Measurements from ENCODE around the gene KLF16.

The KLF16 gene

GRCh38 chr19:1856698-1857603 lies 6.4 kb downstream of the KLF16 start:
- Histone ChIP-seq H3K4me1 (ENCODE audit: control insufficient read depth, low read depth, low read length) (peaks cover 21% of the 10 kb centered on the region), H2BK120ac (ENCODE audit: low read depth, low read length) (no peak overlapping the region), H3K4me2 (ENCODE audit: low read length) (peak overlapping the region; percentile 86), H3K27ac (ENCODE audit: low read depth, low read length) (peak overlapping the region; percentile 21), H3K4ac (ENCODE audit: low read depth, low read length) (peak overlapping the region; percentile 4), H3K23ac (ENCODE audit: low read length) (peak overlapping the region; percentile 100), H3K4me3 (ENCODE audit: low read length) (peak overlapping the region; percentile 30), H3K27me3 (ENCODE audit: insufficient read depth, low read length, poor library complexity) (no peaks in the 10 kb centered on the region), H3K56ac (ENCODE audit: low read length) (peak overlapping the region; percentile 93), H3K79me2 (ENCODE audit: control insufficient read depth, insufficient read depth, low read length) (peaks cover 59% of the 10 kb centered on the region), H4K5ac (ENCODE audit: low read length) (no peak overlapping the region), H3K18ac (ENCODE audit: low read length) (peak overlapping the region; percentile 23), H3K79me1 (ENCODE audit: low read length) (peaks cover 20% of the 10 kb centered on the region), H2AK5ac (ENCODE audit: low read length) (peak overlapping the region; percentile 2), H2BK5ac (ENCODE audit: low read length) (no peak overlapping the region), H4K8ac (ENCODE audit: low read depth, low read length) (no peak overlapping the region), H2BK15ac (replicated peaks; ENCODE audit: low read depth) (no peak overlapping the region), H3K36me3 (ENCODE audit: control insufficient read depth, insufficient read depth, low read length) (no peaks in the 10 kb centered on the region), H3K9ac (ENCODE audit: low read length) (peak overlapping the region; percentile 75)
- WGBS (ENCODE audit: extremely low coverage, insufficient coverage, low lambda C conversion rate) = no CpG with 5 or more reads among the region's 73 CpGs
- peak; percentile 86 for DNase-seq

GRCh38 chr19:1856345-1856697 lies 7.1 kb downstream of the KLF16 start:
- Histone ChIP-seq H2BK120ac (ENCODE audit: low read depth, low read length) (no peak overlapping the region), H3K56ac (ENCODE audit: low read length) (peak overlapping the region; percentile 93), H3K9ac (ENCODE audit: low read length) (peak overlapping the region; percentile 61), H4K5ac (ENCODE audit: low read length) (no peak overlapping the region), H4K8ac (ENCODE audit: low read depth, low read length) (no peak overlapping the region), H2AK5ac (ENCODE audit: low read length) (peak overlapping the region; percentile 2), H3K27ac (ENCODE audit: low read depth, low read length) (no peak overlapping the region), H3K4me3 (ENCODE audit: low read length) (no peak overlapping the region), H3K4me1 (ENCODE audit: control insufficient read depth, low read depth, low read length) (peaks cover 20% of the 10 kb centered on the region), H3K4me2 (ENCODE audit: low read length) (peak overlapping the region; percentile 57), H3K36me3 (ENCODE audit: control insufficient read depth, insufficient read depth, low read length) (no peaks in the 10 kb centered on the region), H3K18ac (ENCODE audit: low read length) (peak overlapping the region; percentile 1), H3K79me1 (ENCODE audit: low read length) (peaks cover 19% of the 10 kb centered on the region), H2BK5ac (ENCODE audit: low read length) (no peak overlapping the region), H3K27me3 (ENCODE audit: insufficient read depth, low read length, poor library complexity) (no peaks in the 10 kb centered on the region), H3K79me2 (ENCODE audit: control insufficient read depth, insufficient read depth, low read length) (peaks cover 52% of the 10 kb centered on the region), H3K4ac (ENCODE audit: low read depth, low read length) (no peak overlapping the region), H2BK15ac (replicated peaks; ENCODE audit: low read depth) (no peak overlapping the region), H3K23ac (ENCODE audit: low read length) (peak overlapping the region; percentile 100)
- no peak for DNase-seq
- WGBS (ENCODE audit: extremely low coverage, insufficient coverage, low lambda C conversion rate) = no CpG with 5 or more reads among the region's 6 CpGs

DNA sequence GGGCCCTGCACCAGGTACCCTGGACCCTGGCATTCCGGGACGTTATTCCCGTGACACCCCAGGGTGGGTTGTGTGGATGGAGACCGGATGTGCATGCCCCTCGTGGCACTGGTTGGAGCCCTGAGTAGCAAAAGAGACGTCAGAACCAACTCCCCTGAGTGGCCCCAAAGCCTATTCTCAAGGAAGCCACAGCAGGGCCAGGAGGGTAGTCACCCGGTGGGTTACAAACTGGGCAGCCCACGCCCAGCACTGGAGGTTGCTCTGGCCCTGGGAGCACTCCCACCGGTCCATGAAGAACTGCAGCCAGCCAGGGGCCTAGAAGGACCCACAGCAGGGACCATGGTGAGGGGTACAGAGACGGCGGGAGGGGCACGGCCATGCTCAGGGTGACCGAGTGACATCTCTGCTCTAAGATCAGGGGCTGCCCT lies 7.5 kb downstream of the KLF16 start:
- no CpG with 5 or more reads among the region's 13 CpGs for WGBS (ENCODE audit: extremely low coverage, insufficient coverage, low lambda C conversion rate)
- Histone ChIP-seq H3K9ac (ENCODE audit: low read length) (peak overlapping the region; percentile 61), H4K5ac (ENCODE audit: low read length) (no peak overlapping the region), H3K56ac (ENCODE audit: low read length) (peak overlapping the region; percentile 93), H2AK5ac (ENCODE audit: low read length) (no peak overlapping the region), H3K79me2 (ENCODE audit: control insufficient read depth, insufficient read depth, low read length) (peaks cover 48% of the 10 kb centered on the region), H3K79me1 (ENCODE audit: low read length) (peaks cover 16% of the 10 kb centered on the region), H3K27ac (ENCODE audit: low read depth, low read length) (peak overlapping the region; percentile 2), H4K8ac (ENCODE audit: low read depth, low read length) (no peak overlapping the region), H3K27me3 (ENCODE audit: insufficient read depth, low read length, poor library complexity) (no peaks in the 10 kb centered on the region), H3K4ac (ENCODE audit: low read depth, low read length) (peak overlapping the region; percentile 29), H2BK5ac (ENCODE audit: low read length) (no peak overlapping the region), H3K36me3 (ENCODE audit: control insufficient read depth, insufficient read depth, low read length) (no peaks in the 10 kb centered on the region), H2BK120ac (ENCODE audit: low read depth, low read length) (no peak overlapping the region), H2BK15ac (replicated peaks; ENCODE audit: low read depth) (no peak overlapping the region), H3K4me3 (ENCODE audit: low read length) (no peak overlapping the region), H3K4me2 (ENCODE audit: low read length) (peak overlapping the region; percentile 8), H3K23ac (ENCODE audit: low read length) (peak overlapping the region; percentile 68), H3K18ac (ENCODE audit: low read length) (no peak overlapping the region), H3K4me1 (ENCODE audit: control insufficient read depth, low read depth, low read length) (peaks cover 15% of the 10 kb centered on the region)
- DNase-seq = no peak

DNA sequence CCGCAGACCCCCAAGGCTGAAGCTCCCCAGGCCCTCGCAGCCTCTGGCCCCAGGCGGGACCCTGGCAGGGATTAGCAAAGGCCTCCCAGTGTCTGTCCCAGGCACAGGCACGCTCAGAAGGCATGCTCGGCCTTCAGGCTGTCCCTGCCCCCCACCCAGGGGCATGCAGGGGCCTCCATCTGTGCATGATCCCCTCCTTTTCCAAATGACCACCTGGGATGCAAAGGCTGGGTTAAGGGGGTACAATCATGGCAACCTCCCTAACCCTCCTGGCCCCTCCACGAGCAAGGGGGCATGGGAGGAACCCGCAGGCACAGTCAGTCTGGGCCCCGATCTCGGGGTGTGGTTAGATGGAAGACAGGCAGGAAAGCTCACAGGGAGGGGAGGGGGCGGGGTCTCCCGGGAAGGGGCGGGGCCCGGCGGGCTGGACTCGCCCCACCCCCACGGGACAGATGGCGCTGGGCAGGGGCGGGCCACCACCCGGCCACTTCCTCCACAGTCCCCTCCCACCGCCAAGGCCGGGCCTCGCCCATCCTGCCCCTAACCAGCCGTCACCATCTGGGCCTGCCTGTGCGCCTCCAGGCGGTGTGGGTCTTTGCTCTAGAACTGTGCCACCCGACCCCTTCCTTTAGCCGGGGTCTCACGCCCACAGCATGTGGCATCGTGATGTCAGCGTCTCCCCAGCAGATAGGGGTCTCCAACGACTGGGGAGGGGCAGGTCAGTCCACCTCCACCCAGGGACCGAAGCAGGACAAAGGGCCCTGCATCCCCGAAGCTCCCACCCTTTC lies 8.1 kb downstream of the KLF16 start:
- H3K23ac ChIP-seq (ENCODE audit: low read length) = no peak overlapping the region
- H3K27me3 ChIP-seq (ENCODE audit: insufficient read depth, low read length, poor library complexity) = no peaks in the 10 kb centered on the region
- peak; percentile 95 for DNase-seq
- no peak overlapping the region for H2AK5ac ChIP-seq (ENCODE audit: low read length)
- H3K4ac ChIP-seq (ENCODE audit: low read depth, low read length) = peak overlapping the region; percentile 29
- no peak overlapping the region for H2BK120ac ChIP-seq (ENCODE audit: low read depth, low read length)
- H3K9ac ChIP-seq (ENCODE audit: low read length) = peak overlapping the region; percentile 61
- WGBS (ENCODE audit: extremely low coverage, insufficient coverage, low lambda C conversion rate) = no CpG with 5 or more reads among the region's 33 CpGs
- H3K56ac ChIP-seq (ENCODE audit: low read length) = peak overlapping the region; percentile 93
- no peak overlapping the region for H2BK5ac ChIP-seq (ENCODE audit: low read length)
- no peak overlapping the region for H4K8ac ChIP-seq (ENCODE audit: low read depth, low read length)
- no peak overlapping the region for H2BK15ac ChIP-seq (replicated peaks; ENCODE audit: low read depth)
- peak overlapping the region; percentile 10 for H3K4me2 ChIP-seq (ENCODE audit: low read length)
- no peak overlapping the region for H4K5ac ChIP-seq (ENCODE audit: low read length)
- H3K36me3 ChIP-seq (ENCODE audit: control insufficient read depth, insufficient read depth, low read length) = no peaks in the 10 kb centered on the region
- peak overlapping the region; percentile 5 for H3K18ac ChIP-seq (ENCODE audit: low read length)
- H3K4me1 ChIP-seq (ENCODE audit: control insufficient read depth, low read depth, low read length) = peaks cover 14% of the 10 kb centered on the region
- H3K4me3 ChIP-seq (ENCODE audit: low read length) = no peak overlapping the region
- H3K27ac ChIP-seq (ENCODE audit: low read depth, low read length) = peak overlapping the region; percentile 68
- H3K79me2 ChIP-seq (ENCODE audit: control insufficient read depth, insufficient read depth, low read length) = peaks cover 41% of the 10 kb centered on the region
- H3K79me1 ChIP-seq (ENCODE audit: low read length) = peaks cover 16% of the 10 kb centered on the region

DNA sequence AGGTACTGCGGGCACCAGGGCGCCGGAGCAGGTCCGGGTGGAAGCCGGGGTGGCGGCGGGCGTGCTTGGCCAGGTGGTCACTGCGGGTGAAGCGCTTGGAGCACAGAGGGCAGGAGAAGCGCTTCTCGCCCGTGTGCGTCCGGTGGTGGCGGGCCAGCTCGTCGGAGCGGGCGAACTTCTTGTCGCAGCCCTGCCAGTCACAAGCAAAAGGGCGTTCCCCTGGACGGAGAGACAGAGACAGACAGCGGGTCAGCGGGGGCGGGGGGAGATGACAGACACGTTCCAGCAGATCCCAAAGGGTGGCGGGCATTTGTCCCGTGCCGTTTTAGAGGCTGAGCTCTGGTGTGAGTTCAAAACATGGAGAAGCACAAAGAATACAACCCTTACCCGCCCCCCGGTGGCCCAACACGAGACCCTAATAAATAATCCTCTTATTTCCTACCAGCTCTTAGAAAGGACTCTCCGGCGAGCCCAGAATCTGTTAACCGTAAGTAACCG lies 8.8 kb downstream of the KLF16 start:
- Histone ChIP-seq H3K4me2 (ENCODE audit: low read length) (no peak overlapping the region), H2BK5ac (ENCODE audit: low read length) (no peak overlapping the region), H3K4me1 (ENCODE audit: control insufficient read depth, low read depth, low read length) (peaks cover 12% of the 10 kb centered on the region), H3K79me2 (ENCODE audit: control insufficient read depth, insufficient read depth, low read length) (peaks cover 36% of the 10 kb centered on the region), H3K36me3 (ENCODE audit: control insufficient read depth, insufficient read depth, low read length) (no peaks in the 10 kb centered on the region), H3K27me3 (ENCODE audit: insufficient read depth, low read length, poor library complexity) (no peaks in the 10 kb centered on the region), H3K23ac (ENCODE audit: low read length) (no peak overlapping the region), H3K4me3 (ENCODE audit: low read length) (no peak overlapping the region), H4K8ac (ENCODE audit: low read depth, low read length) (no peak overlapping the region), H3K79me1 (ENCODE audit: low read length) (peaks cover 16% of the 10 kb centered on the region), H2BK15ac (replicated peaks; ENCODE audit: low read depth) (no peak overlapping the region), H4K5ac (ENCODE audit: low read length) (no peak overlapping the region), H2BK120ac (ENCODE audit: low read depth, low read length) (no peak overlapping the region), H3K9ac (ENCODE audit: low read length) (peak overlapping the region; percentile 58), H3K18ac (ENCODE audit: low read length) (peak overlapping the region; percentile 5), H3K4ac (ENCODE audit: low read depth, low read length) (no peak overlapping the region), H3K56ac (ENCODE audit: low read length) (peak overlapping the region; percentile 42), H3K27ac (ENCODE audit: low read depth, low read length) (peak overlapping the region; percentile 68), H2AK5ac (ENCODE audit: low read length) (no peak overlapping the region)
- peak; percentile 26 for DNase-seq
- WGBS (ENCODE audit: extremely low coverage, insufficient coverage, low lambda C conversion rate) = no CpG with 5 or more reads among the region's 37 CpGs
